Liver (tissue), 9 donors: ENCODE data around the gene ZDHHC14. TPM values are rescaled to one million over a fixed set of nuclear protein-coding genes. Genes with fewer than 3 reads are reported as not detected.
A peak's percentile ranks its signal among the peaks of the same experiment; 100 is the strongest.

Experiments
- DNase-seq: peaks from one replicate; pipeline ENCODE4 v3.0.0-alpha.2; 2017; ENCODE audit warnings: low spot score
- H3K27ac ChIP-seq, 2 donors: one replicate each; pipeline ENCODE4 v1.7.0; 2013; ENCODE audit warnings: inconsistent platforms in 2 of 2, low read length in 2 of 2, control low read depth in 1 of 2, low read depth in 1 of 2, mild to moderate bottlenecking in 1 of 2
- H3K27me3 ChIP-seq, 4 donors: one replicate each; pipeline versions ENCODE4 v1.6.1 to v1.7.0; 2013; ENCODE audit warnings: low read length in 3 of 4, inconsistent platforms in 1 of 4, mild to moderate bottlenecking in 1 of 4, moderate library complexity in 1 of 4; ENCODE audit not compliant: control insufficient read depth in 4 of 4, insufficient read depth in 4 of 4
- H3K36me3 ChIP-seq, 4 donors: one replicate each; pipeline versions ENCODE4 v1.6.1 to v1.7.0; 2013; ENCODE audit warnings: low read length in 3 of 4, mild to moderate bottlenecking in 3 of 4, low read depth in 1 of 4, moderate library complexity in 1 of 4; ENCODE audit not compliant: control insufficient read depth in 4 of 4, insufficient read depth in 3 of 4
- H3K4me1 ChIP-seq, 4 donors: one replicate each; pipeline versions ENCODE4 v1.6.1 to v1.7.0; 2013; ENCODE audit warnings: low read length in 3 of 4, mild to moderate bottlenecking in 3 of 4, moderate library complexity in 1 of 4; ENCODE audit not compliant: control insufficient read depth in 4 of 4, insufficient read depth in 4 of 4
- H3K4me3 ChIP-seq, 3 donors: one replicate each; pipeline versions ENCODE4 v1.6.1 to v1.7.0; 2013; ENCODE audit warnings: low read length in 3 of 3, control low read depth in 1 of 3, low read depth in 1 of 3, mild to moderate bottlenecking in 1 of 3
- H3K9ac ChIP-seq, 2 donors: one replicate each; pipeline ENCODE4 v1.7.0; 2013; ENCODE audit warnings: low read length in 2 of 2, mild to moderate bottlenecking in 2 of 2, moderate library complexity in 2 of 2, control low read depth in 1 of 2, low read depth in 1 of 2
- H3K9me3 ChIP-seq, 4 donors: one replicate each; pipeline versions ENCODE4 v1.6.1 to v1.7.0; 2013; ENCODE audit warnings: low read length in 3 of 4; ENCODE audit not compliant: control insufficient read depth in 4 of 4
- FOXA1 ChIP-seq: IDR thresholded peaks from 2 replicates; pipeline ENCODE4 v1.6.1; 2016; ENCODE audit warnings: antibody characterized with exemption
- GABPA ChIP-seq, 2 donors: IDR thresholded peaks in 1 of 2; conservative IDR thresholded peaks in 1 of 2; 2 replicates each; pipeline ENCODE4 v1.6.1; 2016; ENCODE audit warnings: antibody characterized with exemption in 2 of 2, mild to moderate bottlenecking in 1 of 2, moderate library complexity in 1 of 2
- HNF4A ChIP-seq, 2 donors: conservative IDR thresholded peaks; 2 replicates each; pipeline ENCODE4 v1.6.1; 2016; ENCODE audit warnings: antibody characterized with exemption in 2 of 2, mild to moderate bottlenecking in 2 of 2
- JUND ChIP-seq, 2 donors: IDR thresholded peaks; 2 replicates each; pipeline ENCODE4 v1.6.1; 2016; ENCODE audit warnings: antibody characterized with exemption in 2 of 2
- NR2F2 ChIP-seq: IDR thresholded peaks from 2 replicates; pipeline ENCODE4 v1.6.1; 2016; ENCODE audit warnings: antibody characterized with exemption
- RAD21 ChIP-seq, 2 donors: IDR thresholded peaks; 2 replicates each; pipeline ENCODE4 v1.6.1; 2016; ENCODE audit warnings: antibody characterized with exemption in 2 of 2, mild to moderate bottlenecking in 2 of 2
- RXRA ChIP-seq, 2 donors: IDR thresholded peaks; 2 replicates each; pipeline ENCODE4 v1.6.1; 2017 to 2018; ENCODE audit warnings: antibody characterized with exemption in 2 of 2, mild to moderate bottlenecking in 1 of 2
- TAF1 ChIP-seq: conservative IDR thresholded peaks from 2 replicates; pipeline ENCODE4 v1.6.1; 2016; ENCODE audit warnings: antibody characterized with exemption, mild to moderate bottlenecking
- WGBS: extraction: QIAGEN DNeasy Blood & Tissue Kit; methylation state at CpG from one replicate; pipeline ENCODE4 v1.1.7; 2013; 5-methylcytosine and 5-hydroxymethylcytosine counted together
- polyA plus RNA-seq, 2 donors: library from polyadenylated mRNA; stranded (reverse) in 1 of 2; unstranded in 1 of 2; fragments of 200-250 nt in 1 of 2; fragments of >200 nt in 1 of 2; fragmentation: Nextera tagmentation in 1 of 2; extraction: Ambion mirVana in 1 of 2; gene quantifications; one replicate each; pipeline versions ENCODE4 v1.2.1 to v1.2.3, GENCODE V29; 2013 to 2015
- total RNA-seq, 2 donors: library from RNA; depleted of rRNA; stranded (reverse); fragments of >200 nt; gene quantifications; one replicate each; pipeline ENCODE4 v1.2.3, GENCODE V29; 2014
- TF ChIP-seq, protein P1 (sequence below): IDR thresholded peaks from 2 replicates; pipeline ENCODE4 v1.6.1; 2016; ENCODE audit warnings: antibody characterized with exemption, mild to moderate bottlenecking
- TF ChIP-seq, protein P2 (sequence below): IDR thresholded peaks from 2 replicates; pipeline ENCODE4 v1.6.1; 2016; ENCODE audit warnings: antibody characterized with exemption
- TF ChIP-seq, protein P3 (sequence below): fragments of 150-350 bp; IDR thresholded peaks from 2 replicates; pipeline ENCODE4 v1.5.1; 2017; ENCODE audit warnings: improper control_type of control experiment, low read depth, low read length; ENCODE audit not compliant: missing input control
- donor health status: healthy.
- donor health status: healthy.
- donor health status: healthy.
- donor health status: healthy.
- donor health status: healthy.

Gene ZDHHC14
- total and polyA plus RNA-seq, 4 donors = 4.4 to 11.7 (median 8.4) TPM

DNA sequence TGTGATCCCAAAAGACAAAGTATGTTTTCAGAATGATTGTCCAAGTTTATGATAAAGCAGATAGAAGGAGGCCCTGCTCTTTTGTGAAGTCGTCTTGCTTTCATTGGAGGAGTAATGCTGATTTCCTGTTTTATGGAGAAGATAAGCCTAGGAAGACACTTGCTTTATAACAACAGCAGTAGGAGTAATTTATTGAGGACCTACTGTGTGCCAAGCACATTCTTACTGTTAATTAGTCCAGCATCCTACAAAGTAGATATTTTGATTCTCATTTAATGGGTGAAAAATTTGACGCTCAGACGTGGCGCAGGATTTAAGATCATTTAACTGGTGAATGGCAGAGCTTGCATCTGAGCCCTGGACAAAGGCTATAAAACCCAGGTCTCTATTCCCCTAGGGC lies 87.6 kb downstream of the ZDHHC14 start (continued):
- TF ChIP-seq, protein P1, sequence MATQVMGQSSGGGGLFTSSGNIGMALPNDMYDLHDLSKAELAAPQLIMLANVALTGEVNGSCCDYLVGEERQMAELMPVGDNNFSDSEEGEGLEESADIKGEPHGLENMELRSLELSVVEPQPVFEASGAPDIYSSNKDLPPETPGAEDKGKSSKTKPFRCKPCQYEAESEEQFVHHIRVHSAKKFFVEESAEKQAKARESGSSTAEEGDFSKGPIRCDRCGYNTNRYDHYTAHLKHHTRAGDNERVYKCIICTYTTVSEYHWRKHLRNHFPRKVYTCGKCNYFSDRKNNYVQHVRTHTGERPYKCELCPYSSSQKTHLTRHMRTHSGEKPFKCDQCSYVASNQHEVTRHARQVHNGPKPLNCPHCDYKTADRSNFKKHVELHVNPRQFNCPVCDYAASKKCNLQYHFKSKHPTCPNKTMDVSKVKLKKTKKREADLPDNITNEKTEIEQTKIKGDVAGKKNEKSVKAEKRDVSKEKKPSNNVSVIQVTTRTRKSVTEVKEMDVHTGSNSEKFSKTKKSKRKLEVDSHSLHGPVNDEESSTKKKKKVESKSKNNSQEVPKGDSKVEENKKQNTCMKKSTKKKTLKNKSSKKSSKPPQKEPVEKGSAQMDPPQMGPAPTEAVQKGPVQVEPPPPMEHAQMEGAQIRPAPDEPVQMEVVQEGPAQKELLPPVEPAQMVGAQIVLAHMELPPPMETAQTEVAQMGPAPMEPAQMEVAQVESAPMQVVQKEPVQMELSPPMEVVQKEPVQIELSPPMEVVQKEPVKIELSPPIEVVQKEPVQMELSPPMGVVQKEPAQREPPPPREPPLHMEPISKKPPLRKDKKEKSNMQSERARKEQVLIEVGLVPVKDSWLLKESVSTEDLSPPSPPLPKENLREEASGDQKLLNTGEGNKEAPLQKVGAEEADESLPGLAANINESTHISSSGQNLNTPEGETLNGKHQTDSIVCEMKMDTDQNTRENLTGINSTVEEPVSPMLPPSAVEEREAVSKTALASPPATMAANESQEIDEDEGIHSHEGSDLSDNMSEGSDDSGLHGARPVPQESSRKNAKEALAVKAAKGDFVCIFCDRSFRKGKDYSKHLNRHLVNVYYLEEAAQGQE = no peak

DNA sequence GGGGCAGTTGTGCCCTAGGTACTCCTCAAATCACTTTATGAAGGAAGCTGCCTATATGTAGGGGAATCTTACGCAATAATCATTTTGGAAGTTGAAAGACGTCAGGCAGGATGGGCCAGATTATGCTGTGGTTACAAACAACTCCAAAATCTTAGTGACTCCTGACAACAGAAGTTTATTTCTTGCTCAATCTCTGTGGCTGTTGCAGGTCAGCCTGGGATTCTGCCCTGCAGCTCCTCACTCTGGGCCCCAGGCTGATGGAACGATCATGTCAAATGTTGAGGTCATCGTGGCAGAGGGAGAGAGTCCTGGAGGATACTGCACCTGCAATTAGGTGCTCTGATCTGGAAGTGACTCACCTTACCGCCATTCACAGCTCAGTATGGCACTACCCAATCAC lies 88.4 kb downstream of the ZDHHC14 start:
- no peak for DNase-seq
- Histone ChIP-seq H3K9me3 (no peaks in the 10 kb centered on the region), H3K27ac (no peak overlapping the region), H3K9ac (no peak overlapping the region), H3K4me1 (peaks cover 0 to 3% (median 0%) of the 10 kb centered on the region in 4 donors), H3K36me3 (no peaks in the 10 kb centered on the region), H3K27me3 (no peaks in the 10 kb centered on the region), H3K4me3 (no peak overlapping the region)
- TF ChIP-seq, protein P2, sequence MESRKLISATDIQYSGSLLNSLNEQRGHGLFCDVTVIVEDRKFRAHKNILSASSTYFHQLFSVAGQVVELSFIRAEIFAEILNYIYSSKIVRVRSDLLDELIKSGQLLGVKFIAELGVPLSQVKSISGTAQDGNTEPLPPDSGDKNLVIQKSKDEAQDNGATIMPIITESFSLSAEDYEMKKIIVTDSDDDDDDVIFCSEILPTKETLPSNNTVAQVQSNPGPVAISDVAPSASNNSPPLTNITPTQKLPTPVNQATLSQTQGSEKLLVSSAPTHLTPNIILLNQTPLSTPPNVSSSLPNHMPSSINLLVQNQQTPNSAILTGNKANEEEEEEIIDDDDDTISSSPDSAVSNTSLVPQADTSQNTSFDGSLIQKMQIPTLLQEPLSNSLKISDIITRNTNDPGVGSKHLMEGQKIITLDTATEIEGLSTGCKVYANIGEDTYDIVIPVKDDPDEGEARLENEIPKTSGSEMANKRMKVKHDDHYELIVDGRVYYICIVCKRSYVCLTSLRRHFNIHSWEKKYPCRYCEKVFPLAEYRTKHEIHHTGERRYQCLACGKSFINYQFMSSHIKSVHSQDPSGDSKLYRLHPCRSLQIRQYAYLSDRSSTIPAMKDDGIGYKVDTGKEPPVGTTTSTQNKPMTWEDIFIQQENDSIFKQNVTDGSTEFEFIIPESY = no peak
- TF ChIP-seq RAD21 (IDR thresholded peaks at IDR 0.05) = peak in 1 of 2 donors; percentile 8
- WGBS = 65% methylated on average over 5 of the region's 5 CpGs

DNA sequence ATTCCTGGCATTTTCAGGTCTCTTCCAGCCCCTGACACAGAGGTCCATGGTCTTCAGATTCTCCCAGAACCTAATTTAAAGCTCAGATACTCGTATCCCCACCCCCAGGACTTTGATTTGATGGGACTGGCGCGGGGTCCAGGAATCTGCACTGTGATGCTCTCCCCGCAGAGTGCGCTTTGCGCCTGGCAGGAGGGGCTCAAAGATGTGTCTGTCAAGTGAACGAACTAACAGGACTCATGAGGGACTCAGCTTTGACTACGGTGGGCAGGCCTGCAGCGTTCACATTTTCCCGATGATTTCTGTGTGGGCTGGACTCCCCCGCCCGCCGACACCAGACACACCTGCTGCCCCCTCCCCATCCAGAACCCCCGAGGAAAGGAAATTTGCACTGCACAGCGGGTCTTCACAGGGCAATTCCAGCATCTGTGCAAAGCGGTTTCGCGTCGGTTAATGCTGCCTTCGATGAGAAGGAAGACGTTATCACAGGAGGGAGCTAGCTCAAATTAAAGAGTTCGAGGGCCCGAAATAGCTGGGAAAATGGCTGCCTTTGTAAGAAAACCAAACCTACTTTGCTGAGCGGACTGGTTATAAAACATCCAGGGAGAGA lies 90.2 kb downstream of the ZDHHC14 start:
- no peak overlapping the region for H3K4me3 ChIP-seq
- H3K27me3 ChIP-seq = no peaks in the 10 kb centered on the region
- WGBS = 97% methylated on average over 24 of the region's 24 CpGs
- no peak overlapping the region for H3K27ac ChIP-seq
- TF ChIP-seq HNF4A (conservative IDR thresholded peaks at IDR 0.05) (no peak), RXRA (IDR thresholded peaks at IDR 0.05) (no peak), FOXA1 (no peak), GABPA (IDR thresholded peaks at IDR 0.05 in 1 of 2, conservative IDR thresholded peaks at IDR 0.05 in 1 of 2) (no peak), NR2F2 (no peak), TAF1 (no peak), JUND (IDR thresholded peaks at IDR 0.05) (no peak)
- TF ChIP-seq, protein P3, sequence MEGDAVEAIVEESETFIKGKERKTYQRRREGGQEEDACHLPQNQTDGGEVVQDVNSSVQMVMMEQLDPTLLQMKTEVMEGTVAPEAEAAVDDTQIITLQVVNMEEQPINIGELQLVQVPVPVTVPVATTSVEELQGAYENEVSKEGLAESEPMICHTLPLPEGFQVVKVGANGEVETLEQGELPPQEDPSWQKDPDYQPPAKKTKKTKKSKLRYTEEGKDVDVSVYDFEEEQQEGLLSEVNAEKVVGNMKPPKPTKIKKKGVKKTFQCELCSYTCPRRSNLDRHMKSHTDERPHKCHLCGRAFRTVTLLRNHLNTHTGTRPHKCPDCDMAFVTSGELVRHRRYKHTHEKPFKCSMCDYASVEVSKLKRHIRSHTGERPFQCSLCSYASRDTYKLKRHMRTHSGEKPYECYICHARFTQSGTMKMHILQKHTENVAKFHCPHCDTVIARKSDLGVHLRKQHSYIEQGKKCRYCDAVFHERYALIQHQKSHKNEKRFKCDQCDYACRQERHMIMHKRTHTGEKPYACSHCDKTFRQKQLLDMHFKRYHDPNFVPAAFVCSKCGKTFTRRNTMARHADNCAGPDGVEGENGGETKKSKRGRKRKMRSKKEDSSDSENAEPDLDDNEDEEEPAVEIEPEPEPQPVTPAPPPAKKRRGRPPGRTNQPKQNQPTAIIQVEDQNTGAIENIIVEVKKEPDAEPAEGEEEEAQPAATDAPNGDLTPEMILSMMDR = no peak
- DNase-seq = no peak
- H3K9ac ChIP-seq = no peak overlapping the region
- no peaks in the 10 kb centered on the region for H3K36me3 ChIP-seq
- H3K9me3 ChIP-seq = no peaks in the 10 kb centered on the region
- peaks cover 0 to 3% (median 0%) of the 10 kb centered on the region in 4 donors for H3K4me1 ChIP-seq
